WTC11 (cell line): ENCODE results near the gene HPX.

Source experiments
- ATF3 ChIP-seq: sonication (generic); formaldehyde crosslinking; conservative IDR thresholded peaks from 2 replicates; pipeline ENCODE4 v1.8.1; 2022; ENCODE audit warnings: mild to moderate bottlenecking, missing genetic modification reagents
- NFYB ChIP-seq: sonication (generic); formaldehyde crosslinking; conservative IDR thresholded peaks from 2 replicates; pipeline ENCODE4 v1.8.0; 2022; ENCODE audit warnings: low read depth, missing genetic modification reagents
- NR1H2 ChIP-seq: sonication (generic); formaldehyde crosslinking; IDR thresholded peaks from 2 replicates; pipeline ENCODE4 v1.9.0; 2021; ENCODE audit warnings: mild to moderate bottlenecking, moderate library complexity, missing genetic modification reagents
- TF ChIP-seq, protein P1 (sequence below): sonication (generic); formaldehyde crosslinking; IDR thresholded peaks from 2 replicates; pipeline ENCODE4 v1.8.1; 2023; ENCODE audit warnings: mild to moderate bottlenecking, moderate library complexity, missing genetic modification reagents

DNA sequence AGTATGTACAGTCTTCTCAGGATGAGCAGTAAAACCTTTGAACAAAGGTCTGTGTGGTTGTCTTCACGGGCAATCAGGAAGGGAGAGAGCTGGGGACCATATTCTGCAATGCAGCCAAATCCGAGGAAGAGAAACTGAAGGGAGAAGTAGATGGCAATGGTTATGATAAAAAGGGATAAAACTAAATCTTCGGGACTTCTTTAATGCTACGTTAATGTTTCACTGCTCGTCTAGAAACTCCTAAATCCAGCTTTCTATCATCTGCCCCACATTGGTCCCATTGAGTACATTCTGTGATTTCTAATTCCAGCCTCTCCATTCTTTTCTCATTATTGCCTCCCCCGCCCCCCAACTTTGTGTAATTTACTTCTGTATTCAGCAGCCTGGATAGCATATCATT lies 42.2 kb upstream of the HPX start:
- TF ChIP-seq, protein P1, sequence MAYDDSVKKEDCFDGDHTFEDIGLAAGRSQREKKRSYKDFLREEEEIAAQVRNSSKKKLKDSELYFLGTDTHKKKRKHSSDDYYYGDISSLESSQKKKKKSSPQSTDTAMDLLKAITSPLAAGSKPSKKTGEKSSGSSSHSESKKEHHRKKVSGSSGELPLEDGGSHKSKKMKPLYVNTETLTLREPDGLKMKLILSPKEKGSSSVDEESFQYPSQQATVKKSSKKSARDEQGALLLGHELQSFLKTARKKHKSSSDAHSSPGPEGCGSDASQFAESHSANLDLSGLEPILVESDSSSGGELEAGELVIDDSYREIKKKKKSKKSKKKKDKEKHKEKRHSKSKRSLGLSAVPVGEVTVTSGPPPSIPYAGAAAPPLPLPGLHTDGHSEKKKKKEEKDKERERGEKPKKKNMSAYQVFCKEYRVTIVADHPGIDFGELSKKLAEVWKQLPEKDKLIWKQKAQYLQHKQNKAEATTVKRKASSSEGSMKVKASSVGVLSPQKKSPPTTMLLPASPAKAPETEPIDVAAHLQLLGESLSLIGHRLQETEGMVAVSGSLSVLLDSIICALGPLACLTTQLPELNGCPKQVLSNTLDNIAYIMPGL (CRISPR knock-in tag) = no peak
- no peak for TF ChIP-seq NR1H2 (CRISPR knock-in tag)
- TF ChIP-seq NFYB (CRISPR knock-in tag) = no peak
- TF ChIP-seq ATF3 (CRISPR knock-in tag) = no peak
